ENCODE measurements around the gene TSPAN5. TPM values are rescaled to one million over a fixed set of nuclear protein-coding genes. Genes with fewer than 3 reads are reported as not detected.

TSPAN5 gene
- total RNA-seq, 1 experiment from 2014 or later, result 12.4 TPM

GRCh38 chr4:98648602-98649001, 9.8 kb downstream of the TSPAN5 start:
- ChIA-PET POLR2A (ENCODE audit: unreplicated experiment) (no interaction called here), CTCF (no interaction called here)
- TF ChIP-seq EZH2 (IDR thresholded peaks at IDR 0.05; ENCODE audit: low read depth), result no peak
- TF ChIP-seq CTCF (conservative IDR thresholded peaks at IDR 0.05), result no peak
- DNase-seq, result no peak
- Histone ChIP-seq H3K4me3 (no peak overlapping the region), H4K20me1 (ENCODE audit: insufficient read depth) (no peaks in the 10 kb centered on the region), H3K9me2 (ENCODE audit: insufficient read depth) (no peaks in the 10 kb centered on the region), H3K9me3 (ENCODE audit: insufficient read depth, low read depth) (peaks cover 7% of the 10 kb centered on the region), H3K4me2 (no peak overlapping the region), H3K79me2 (ENCODE audit: low read depth) (peaks cover 87% of the 10 kb centered on the region), H2AFZ (no peak overlapping the region), H3F3A (ENCODE audit: insufficient read depth, low read depth) (peaks cover 13% of the 10 kb centered on the region; the same call in 1 of the 2 replicates), H3K36me3 (ENCODE audit: low read depth) (no peaks in the 10 kb centered on the region), H3K4me1 (replicated peaks; ENCODE audit: insufficient read depth) (peaks cover 21% of the 10 kb centered on the region), H3K27ac (no peak overlapping the region), H3K27me3 (ENCODE audit: insufficient read depth, low read depth) (no peaks in the 10 kb centered on the region)
- no TSS peak for BruUV-seq (replicated peaks)
- intact Hi-C loops (cut with micrococcal nuclease; ENCODE audit: unreplicated experiment), result no loop called here

- intact Hi-C loops (cut with micrococcal nuclease; ENCODE audit: unreplicated experiment), result no loop called here
Measured at GRCh38 chr4:98646422-98646821, 12.0 kb downstream of the TSPAN5 start.

DNA sequence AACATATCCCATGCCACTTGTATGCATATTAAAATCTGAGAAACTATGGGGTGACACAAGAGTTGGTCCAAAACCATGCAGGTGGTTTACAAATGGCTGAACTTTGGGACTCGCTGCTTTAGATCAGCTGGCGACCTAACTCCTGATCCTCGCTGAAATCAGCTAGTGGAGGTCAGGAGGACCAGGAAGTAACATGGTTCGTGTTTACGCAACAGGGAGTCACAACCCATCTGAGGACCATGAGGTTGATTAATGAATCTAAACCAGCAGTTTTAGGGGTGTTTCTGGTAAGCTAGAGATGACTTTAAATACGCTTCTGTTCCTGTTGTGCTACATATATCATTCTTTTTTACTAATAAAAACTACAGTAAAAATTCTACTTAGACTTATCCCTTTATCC, 12.9 kb downstream of the TSPAN5 start:
- Histone ChIP-seq H3K4me3 (no peak overlapping the region), H3K36me3 (ENCODE audit: low read depth) (no peaks in the 10 kb centered on the region), H3K4me2 (no peak overlapping the region), H4K20me1 (ENCODE audit: insufficient read depth) (no peaks in the 10 kb centered on the region), H3K9me2 (ENCODE audit: insufficient read depth) (no peaks in the 10 kb centered on the region), H3K4me1 (replicated peaks; ENCODE audit: insufficient read depth) (peaks cover 30% of the 10 kb centered on the region), H3K9me3 (ENCODE audit: insufficient read depth, low read depth) (peaks cover 1% of the 10 kb centered on the region), H3K79me2 (ENCODE audit: low read depth) (peaks cover 83% of the 10 kb centered on the region), H2AFZ (no peak overlapping the region), H3K27me3 (ENCODE audit: insufficient read depth, low read depth) (no peaks in the 10 kb centered on the region), H3F3A (ENCODE audit: insufficient read depth, low read depth) (peaks cover 28% of the 10 kb centered on the region), H3K27ac (no peak overlapping the region)
- TF ChIP-seq CTCF (conservative IDR thresholded peaks at IDR 0.05) (no peak), EZH2 (IDR thresholded peaks at IDR 0.05; ENCODE audit: low read depth) (no peak)
- BruUV-seq (replicated peaks), result no TSS peak
- DNase-seq, result no peak
- POLR2A ChIA-PET (ENCODE audit: unreplicated experiment), result no interaction called here
- CTCF ChIA-PET, result no interaction called here
- intact Hi-C loops (cut with micrococcal nuclease; ENCODE audit: unreplicated experiment), result no loop called here

More at GRCh38 chr4:98646422-98646821, 12.0 kb downstream of the TSPAN5 start:
- ChIA-PET POLR2A (ENCODE audit: unreplicated experiment) (no interaction called here), CTCF (no interaction called here)
- no peak for TF ChIP-seq EZH2 (IDR thresholded peaks at IDR 0.05; ENCODE audit: low read depth)
- TF ChIP-seq CTCF (conservative IDR thresholded peaks at IDR 0.05), result no peak
- no peaks in the 10 kb centered on the region for H3K36me3 ChIP-seq (ENCODE audit: low read depth)
- no peak for DNase-seq
- no peak overlapping the region for H2AFZ ChIP-seq
- H3K4me3 ChIP-seq, result no peak overlapping the region
- H3K9me2 ChIP-seq (ENCODE audit: insufficient read depth), result no peaks in the 10 kb centered on the region
- peaks cover 83% of the 10 kb centered on the region for H3K79me2 ChIP-seq (ENCODE audit: low read depth)
- no TSS peak for BruUV-seq (replicated peaks)
- H4K20me1 ChIP-seq (ENCODE audit: insufficient read depth), result no peaks in the 10 kb centered on the region
- no peak overlapping the region for H3K27ac ChIP-seq
- peaks cover 28% of the 10 kb centered on the region for H3F3A ChIP-seq (ENCODE audit: insufficient read depth, low read depth)
- no peaks in the 10 kb centered on the region for H3K27me3 ChIP-seq (ENCODE audit: insufficient read depth, low read depth)
- peaks cover 7% of the 10 kb centered on the region for H3K9me3 ChIP-seq (ENCODE audit: insufficient read depth, low read depth)
- H3K4me2 ChIP-seq, result no peak overlapping the region
- H3K4me1 ChIP-seq (replicated peaks; ENCODE audit: insufficient read depth), result peaks cover 28% of the 10 kb centered on the region
